ENCODE measurements around the gene MET.

GRCh38 chr7:116807011-116807560 lies 135.1 kb downstream of the MET start:
- TF ChIP-seq ZNF664 (tag by site-specific recombination; IDR thresholded peaks at IDR 0.05) = no peak
- TF ChIP-seq ZBTB44 (tag by site-specific recombination; IDR thresholded peaks at IDR 0.05) = no peak
- TF ChIP-seq CTCF (tag by site-specific recombination; IDR thresholded peaks at IDR 0.05) = no peak
- TF ChIP-seq KLF1 (tag by site-specific recombination; IDR thresholded peaks at IDR 0.05) = no peak
- TF ChIP-seq ZNF394 (tag by site-specific recombination; IDR thresholded peaks at IDR 0.05; ENCODE audit: borderline replicate concordance) = no peak
- TF ChIP-seq ZFP3 (tag by site-specific recombination; IDR thresholded peaks at IDR 0.05; ENCODE audit: low read depth) = no peak
- TF ChIP-seq KLF9 (tag by site-specific recombination; IDR thresholded peaks at IDR 0.05; ENCODE audit: low read depth) = no peak
- no peak for TF ChIP-seq ZNF626 (tag by site-specific recombination; IDR thresholded peaks at IDR 0.05)
- no peak for TF ChIP-seq ZNF112 (tag by site-specific recombination; IDR thresholded peaks at IDR 0.05)

All from HEK293 (cell line).